NT2/D1 (cell line): ENCODE data around the gene GJA5.

Experiments used
- DNase-seq: peaks from one replicate; pipeline ENCODE4 v3.0.0-alpha.2; 2011; ENCODE audit warnings: low read depth, low spot score
- H3K27me3 ChIP-seq: 2 replicates; pipeline ENCODE4 v1.6.0; 2011; ENCODE audit warnings: mild to moderate bottlenecking; ENCODE audit not compliant: insufficient read length, insufficient read depth
- H3K36me3 ChIP-seq: 2 replicates; pipeline ENCODE4 v1.6.1; 2011; ENCODE audit warnings: mild to moderate bottlenecking, low read length, mixed read lengths; ENCODE audit not compliant: insufficient read depth, insufficient read length
- H3K4me1 ChIP-seq: 2 replicates; pipeline ENCODE4 v1.5.1; 2011; ENCODE audit not compliant: insufficient read depth, insufficient read length
- H3K4me3 ChIP-seq: 2 replicates; pipeline ENCODE4 v1.5.1; 2011; ENCODE audit warnings: low read depth; ENCODE audit not compliant: insufficient read length
- H3K9ac ChIP-seq: 2 replicates; pipeline ENCODE4 v1.6.0; 2011; ENCODE audit warnings: low read depth; ENCODE audit not compliant: insufficient read length
- H3K9me3 ChIP-seq: 2 replicates; pipeline ENCODE4 v1.5.1; 2011; ENCODE audit warnings: mild to moderate bottlenecking, low read length; ENCODE audit not compliant: insufficient read depth
- SUZ12 ChIP-seq: IDR thresholded peaks from 2 replicates; pipeline ENCODE4 v1.6.1; 2011; ENCODE audit not compliant: insufficient read length, insufficient read depth; ENCODE audit errors: extremely low read depth
- YY1 ChIP-seq: IDR thresholded peaks from 2 replicates; pipeline ENCODE4 v1.6.1; 2011; ENCODE audit not compliant: insufficient read length, insufficient read depth
- ZNF274 ChIP-seq: IDR thresholded peaks from 2 replicates; pipeline ENCODE4 v1.6.1; 2011; ENCODE audit warnings: mild to moderate bottlenecking, low read depth, low read length

Gene GJA5

GRCh38 chr1:147794570-147794969, 34.2 kb upstream of the GJA5 start:
- DNase-seq, result no peak

DNA sequence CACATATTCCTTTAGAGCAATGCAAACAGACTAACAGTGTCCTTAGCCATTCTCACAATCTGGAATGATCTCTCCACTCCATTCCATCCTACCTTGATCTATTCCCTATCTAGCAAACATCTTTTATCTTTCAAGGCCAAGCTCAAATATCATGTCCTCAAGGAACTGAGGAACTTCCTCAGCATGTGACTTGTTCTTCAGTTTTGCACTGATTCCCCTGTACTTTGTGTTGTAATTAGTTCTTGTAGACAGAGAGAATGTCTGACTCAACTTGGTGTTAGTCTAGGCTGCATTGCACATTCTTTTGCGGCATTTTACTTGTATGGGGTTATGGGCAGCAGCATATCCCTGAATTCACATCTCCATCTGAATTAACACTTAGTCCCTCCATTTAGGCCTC, 31.5 kb upstream of the GJA5 start:
- no peak for DNase-seq
- no peak for TF ChIP-seq YY1
- TF ChIP-seq ZNF274, result no peak
- TF ChIP-seq SUZ12, result no peak
- Histone ChIP-seq H3K4me3 (no peak overlapping the region), H3K36me3 (no peaks in the 10 kb centered on the region), H3K27me3 (no peaks in the 10 kb centered on the region), H3K9me3 (no peaks in the 10 kb centered on the region; the same call in 1 of the 2 replicates), H3K9ac (no peak overlapping the region), H3K4me1 (no peaks in the 10 kb centered on the region)

More at GRCh38 chr1:147794570-147794969, 34.2 kb upstream of the GJA5 start:
- no peaks in the 10 kb centered on the region; the same call in 1 of the 2 replicates for H3K9me3 ChIP-seq
- TF ChIP-seq ZNF274 (no peak), SUZ12 (no peak), YY1 (no peak)
- no peaks in the 10 kb centered on the region for H3K36me3 ChIP-seq
- H3K4me3 ChIP-seq, result no peak overlapping the region
- no peaks in the 10 kb centered on the region for H3K4me1 ChIP-seq
- H3K27me3 ChIP-seq, result no peaks in the 10 kb centered on the region
- no peak overlapping the region for H3K9ac ChIP-seq

DNA sequence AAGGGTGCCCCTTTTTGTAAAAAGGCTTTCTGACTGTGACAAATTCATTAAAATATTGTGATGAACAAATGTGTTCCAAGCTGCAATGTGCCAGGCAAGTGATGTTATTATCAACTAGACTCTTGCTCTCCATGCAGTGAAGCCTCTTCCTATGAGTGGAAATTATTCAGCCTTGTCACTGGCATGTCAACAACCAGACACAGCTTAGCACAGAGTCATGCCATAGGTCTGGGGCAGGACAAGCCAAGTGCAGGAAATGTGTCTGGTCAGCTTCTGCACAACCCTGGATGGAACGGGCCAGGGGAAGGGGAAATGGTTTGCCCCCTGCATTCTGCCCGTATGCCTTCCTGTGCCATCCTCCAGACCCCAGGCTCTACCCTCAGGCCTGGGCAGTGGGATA, 27.4 kb upstream of the GJA5 start:
- Histone ChIP-seq H3K4me1 (no peaks in the 10 kb centered on the region), H3K4me3 (no peak overlapping the region), H3K9me3 (no peaks in the 10 kb centered on the region; the same call in 1 of the 2 replicates), H3K27me3 (no peaks in the 10 kb centered on the region), H3K36me3 (no peaks in the 10 kb centered on the region), H3K9ac (no peak overlapping the region)
- DNase-seq, result no peak
- TF ChIP-seq ZNF274 (no peak), SUZ12 (no peak), YY1 (no peak)

GRCh38 chr1:147786536-147786935, 26.1 kb upstream of the GJA5 start:
- Histone ChIP-seq H3K4me3 (no peak overlapping the region), H3K9ac (no peak overlapping the region), H3K4me1 (no peaks in the 10 kb centered on the region), H3K27me3 (no peaks in the 10 kb centered on the region), H3K36me3 (no peaks in the 10 kb centered on the region), H3K9me3 (no peaks in the 10 kb centered on the region)
- no peak for DNase-seq
- TF ChIP-seq ZNF274, result no peak
- no peak for TF ChIP-seq SUZ12
- no peak for TF ChIP-seq YY1

GRCh38 chr1:147785794-147786506, 25.5 kb upstream of the GJA5 start:
- Histone ChIP-seq H3K36me3 (no peaks in the 10 kb centered on the region), H3K4me3 (no peak overlapping the region), H3K27me3 (no peaks in the 10 kb centered on the region), H3K4me1 (no peaks in the 10 kb centered on the region), H3K9ac (no peak overlapping the region), H3K9me3 (no peaks in the 10 kb centered on the region)
- no peak for TF ChIP-seq SUZ12
- TF ChIP-seq YY1, result no peak
- TF ChIP-seq ZNF274, result no peak
- DNase-seq, result no peak

DNA sequence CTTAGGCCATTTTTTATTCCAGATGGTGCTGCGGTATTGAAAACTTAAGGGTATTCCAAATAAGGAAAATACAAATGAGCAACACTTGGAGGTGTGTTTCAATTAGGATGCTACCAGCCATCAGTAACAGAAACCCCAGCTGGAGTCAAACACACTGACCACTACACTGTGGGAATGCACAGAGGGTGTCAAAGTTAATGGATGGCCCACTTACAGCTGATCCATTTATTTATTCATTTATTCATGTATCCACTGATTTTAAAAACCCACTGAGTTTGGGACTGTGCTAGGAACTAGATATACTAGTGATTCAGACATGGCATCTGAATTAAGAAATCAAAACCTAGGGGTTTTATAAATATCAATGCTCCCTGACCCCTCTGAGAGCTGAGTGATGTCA, 24.5 kb upstream of the GJA5 start:
- TF ChIP-seq ZNF274, result no peak
- TF ChIP-seq SUZ12, result no peak
- no peak for TF ChIP-seq YY1
- Histone ChIP-seq H3K36me3 (no peaks in the 10 kb centered on the region), H3K9me3 (no peaks in the 10 kb centered on the region), H3K4me3 (no peak overlapping the region), H3K4me1 (no peaks in the 10 kb centered on the region), H3K9ac (no peak overlapping the region), H3K27me3 (no peaks in the 10 kb centered on the region)
- no peak for DNase-seq

GRCh38 chr1:147781056-147781471, 20.7 kb upstream of the GJA5 start:
- H3K9me3 ChIP-seq, result no peaks in the 10 kb centered on the region
- TF ChIP-seq YY1, result no peak
- no peak for TF ChIP-seq ZNF274
- TF ChIP-seq SUZ12, result no peak
- peak; percentile 72 for DNase-seq
- H3K36me3 ChIP-seq, result no peaks in the 10 kb centered on the region
- H3K27me3 ChIP-seq, result no peaks in the 10 kb centered on the region
- no peak overlapping the region for H3K9ac ChIP-seq
- H3K4me1 ChIP-seq, result no peaks in the 10 kb centered on the region
- no peak overlapping the region for H3K4me3 ChIP-seq
